ENCODE results near the gene MATN1.

MATN1 gene

GRCh38 chr1:30744060-30744756 is 20.8 kb upstream of the MATN1 start:
- DNase-seq, result no peak

- DNase-seq, result peak; percentile 92
Measured at GRCh38 chr1:30743584-30744059, 20.2 kb upstream of the MATN1 start.

- no peak for DNase-seq
Measured at GRCh38 chr1:30742963-30743559, 19.7 kb upstream of the MATN1 start.

- DNase-seq, result no peak
Measured at GRCh38 chr1:30742300-30742962, 19.0 kb upstream of the MATN1 start.

GRCh38 chr1:30741239-30741894 is 18.0 kb upstream of the MATN1 start:
- no peak for DNase-seq

GRCh38 chr1:30740251-30741238 is 17.2 kb upstream of the MATN1 start:
- DNase-seq, result peak; percentile 59

GRCh38 chr1:30739601-30740000 is 16.2 kb upstream of the MATN1 start:
- DNase-seq, result no peak

GRCh38 chr1:30738715-30739559 is 15.6 kb upstream of the MATN1 start:
- no peak for DNase-seq

- no peak for DNase-seq
Measured at GRCh38 chr1:30738040-30738714, 14.8 kb upstream of the MATN1 start.

GRCh38 chr1:30737357-30738039 is 14.1 kb upstream of the MATN1 start:
- DNase-seq, result no peak

- no peak for DNase-seq
Measured at GRCh38 chr1:30735668-30736498, 12.5 kb upstream of the MATN1 start.

GRCh38 chr1:30735124-30735523 is 11.7 kb upstream of the MATN1 start:
- DNase-seq, result no peak

- no peak for DNase-seq
Measured at GRCh38 chr1:30734580-30734979, 11.2 kb upstream of the MATN1 start.

GRCh38 chr1:30734106-30734505 is 10.7 kb upstream of the MATN1 start:
- no peak for DNase-seq

GRCh38 chr1:30733493-30733892 is 10.1 kb upstream of the MATN1 start:
- DNase-seq, result no peak

GRCh38 chr1:30732277-30732996 is 9.1 kb upstream of the MATN1 start:
- DNase-seq, result peak; percentile 59

GRCh38 chr1:30731806-30732276 is 8.5 kb upstream of the MATN1 start:
- no peak for DNase-seq

- no peak for DNase-seq
Measured at GRCh38 chr1:30731109-30731805, 7.9 kb upstream of the MATN1 start.

Data from hematopoietic multipotent progenitor cell treated with erythropoietin and hydrocortisone succinate and interleukin-3 and kit ligand, for 4 days (in vitro differentiated cells).